GM21825 (cell line): ENCODE results near the gene NSF.

Source experiments
- ATAC-seq: cut with Tn5 transposase; IDR thresholded peaks from one replicate; pipeline ENCODE4 v1.9.1; 2021; ENCODE audit warnings: mild to moderate bottlenecking, moderate library complexity; ENCODE audit not compliant: unreplicated experiment

Gene NSF

DNA sequence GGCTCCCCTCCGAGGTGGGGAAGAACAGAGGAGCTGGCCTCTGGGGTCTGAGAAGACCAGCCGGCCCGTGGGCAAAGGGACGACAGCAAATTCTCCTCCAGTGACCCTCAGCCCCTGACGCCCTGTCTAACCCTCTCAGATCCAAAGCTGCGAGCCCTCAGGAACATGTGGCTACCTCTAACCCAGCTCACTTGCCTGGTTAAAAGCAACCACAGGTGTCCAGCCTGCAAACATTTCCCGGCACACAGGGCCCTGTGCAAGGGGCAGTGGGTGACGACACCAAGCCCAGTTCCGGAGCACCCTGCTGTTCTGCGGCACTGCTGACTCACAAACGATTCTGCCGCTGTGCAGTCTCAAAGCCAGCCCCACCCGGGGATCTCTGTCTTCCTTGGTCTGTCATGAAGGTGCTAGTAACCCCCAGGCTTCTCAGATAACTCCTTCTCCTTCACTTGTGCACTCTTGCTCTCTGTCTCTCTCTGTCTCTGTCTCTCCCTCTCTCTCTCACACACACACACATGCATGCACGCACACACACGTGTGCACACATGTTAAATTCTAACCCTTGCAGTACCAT, 205.0 kb downstream of the NSF start:
- no peak for ATAC-seq

DNA sequence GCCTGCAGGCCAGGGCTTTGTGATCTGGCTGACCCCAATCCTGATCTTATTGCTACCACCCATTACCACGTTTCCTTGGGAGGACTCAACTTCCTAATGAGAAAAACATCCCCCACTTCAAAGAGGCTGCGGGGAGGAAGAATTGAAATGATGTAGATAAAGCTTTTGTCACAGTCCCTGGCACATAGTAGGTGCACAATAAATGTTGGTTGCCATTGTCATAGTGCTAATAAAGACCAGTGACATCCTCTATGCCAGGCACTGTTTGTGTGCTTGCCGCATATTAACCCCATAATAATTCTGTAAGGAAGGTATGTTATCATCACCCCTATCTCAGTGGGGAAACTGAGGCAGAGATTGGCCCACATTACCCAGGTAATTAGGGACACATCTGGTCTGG, 205.6 kb downstream of the NSF start:
- ATAC-seq = no peak

DNA sequence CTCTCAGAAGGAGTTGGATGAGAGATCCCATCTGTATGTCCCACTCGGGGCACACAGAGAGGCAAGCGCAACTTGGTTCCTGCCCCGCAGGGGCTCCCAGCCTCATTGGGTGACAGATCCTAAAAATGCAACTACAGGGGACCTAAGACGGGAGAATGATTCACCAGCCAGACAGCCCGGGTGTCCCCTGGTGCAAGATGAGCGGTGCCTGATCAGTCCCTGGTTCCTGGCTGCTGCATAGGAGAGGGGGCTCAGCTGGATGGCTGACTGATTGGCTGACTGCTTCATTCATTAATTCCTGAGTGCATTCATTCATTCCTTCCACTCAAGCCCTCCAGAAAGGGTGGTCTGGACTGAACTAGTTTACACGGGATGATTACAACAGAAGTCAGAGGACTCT, 206.1 kb downstream of the NSF start:
- ATAC-seq = no peak

DNA sequence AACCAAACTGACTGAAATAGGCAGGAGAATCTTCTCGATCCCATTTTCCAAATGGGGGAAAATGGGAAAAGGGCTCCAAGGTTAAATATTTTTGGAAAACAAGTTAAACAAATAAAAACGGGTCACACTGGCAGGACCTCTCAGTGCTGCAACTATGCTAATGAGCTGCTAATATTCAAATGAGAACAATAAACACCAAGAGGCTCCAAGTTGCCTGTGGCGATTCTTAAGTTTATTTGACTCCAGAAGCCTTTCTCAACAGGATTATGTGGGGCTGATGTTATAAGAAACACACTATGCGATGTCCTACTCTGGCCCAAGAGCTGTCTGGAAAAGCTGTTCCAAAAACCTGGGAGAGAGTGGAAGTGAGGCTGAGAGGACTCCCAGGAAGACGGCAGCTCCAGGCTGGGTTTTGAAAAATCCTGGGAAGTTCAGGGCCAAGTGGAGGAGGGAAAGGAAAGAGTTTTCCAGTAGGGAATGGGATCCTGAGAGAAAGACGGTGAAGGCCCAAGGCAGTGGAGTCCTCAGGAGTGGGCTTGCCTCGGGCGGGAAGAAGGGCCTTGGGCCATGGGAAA, 206.6 kb downstream of the NSF start:
- ATAC-seq = no peak

DNA sequence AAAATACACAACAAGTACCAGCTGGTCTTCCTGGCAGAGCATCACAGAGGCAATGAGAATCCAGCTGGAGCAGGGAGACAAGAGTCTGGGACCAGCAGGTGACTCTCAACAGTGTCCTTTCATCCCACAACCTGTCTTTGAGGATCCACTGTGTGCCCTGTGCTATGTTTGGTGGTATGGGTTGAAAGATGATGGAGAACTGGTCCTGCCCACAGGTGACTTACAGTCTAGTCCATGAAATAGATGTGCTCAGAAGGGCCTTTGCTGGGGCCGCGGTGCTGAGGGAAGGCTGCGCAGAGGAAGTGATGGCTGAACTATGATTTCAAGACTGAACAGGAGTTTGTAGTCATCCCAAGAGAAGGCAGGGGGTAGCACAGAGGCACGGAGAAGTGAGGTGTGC, 210.1 kb downstream of the NSF start:
- ATAC-seq = no peak

DNA sequence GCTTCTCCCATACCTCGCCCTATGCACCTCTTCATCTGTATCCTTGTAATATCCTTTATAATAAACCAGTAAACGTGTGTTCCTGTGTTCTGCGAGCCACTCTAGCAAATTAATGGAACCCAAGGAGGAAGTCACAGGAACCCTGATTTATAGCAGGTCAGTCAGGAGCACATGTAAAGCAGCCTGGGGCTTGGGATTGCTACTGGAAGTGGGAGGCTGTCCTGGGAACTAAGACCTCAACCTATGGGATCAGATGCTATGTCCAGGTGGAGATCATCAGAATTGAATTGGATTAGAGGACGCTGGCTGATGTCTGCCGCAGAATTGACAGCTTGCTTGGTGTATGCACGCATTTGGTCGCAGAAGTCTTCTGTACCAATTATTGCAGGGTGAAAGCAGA, 212.3 kb downstream of the NSF start:
- ATAC-seq = no peak

DNA sequence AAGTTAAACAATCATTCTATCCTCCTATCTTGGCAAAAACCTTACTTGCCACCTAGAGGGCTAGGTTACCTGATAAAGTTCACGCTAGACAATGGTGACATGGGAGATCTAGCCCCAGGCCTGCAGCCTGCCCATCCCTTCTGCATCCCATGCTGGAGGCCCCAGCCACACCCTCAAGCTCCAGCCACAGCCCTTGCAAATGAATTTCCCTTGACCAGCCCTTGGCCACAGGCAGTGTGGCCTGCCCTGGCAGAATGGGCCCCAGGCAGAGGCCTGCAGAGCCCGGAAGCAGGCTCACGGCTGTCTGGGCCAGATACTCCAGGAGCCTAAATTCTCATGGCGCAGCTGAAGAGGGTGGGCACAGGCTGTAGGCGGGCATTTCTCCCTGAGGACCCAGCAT, 213.1 kb downstream of the NSF start:
- ATAC-seq = no peak

DNA sequence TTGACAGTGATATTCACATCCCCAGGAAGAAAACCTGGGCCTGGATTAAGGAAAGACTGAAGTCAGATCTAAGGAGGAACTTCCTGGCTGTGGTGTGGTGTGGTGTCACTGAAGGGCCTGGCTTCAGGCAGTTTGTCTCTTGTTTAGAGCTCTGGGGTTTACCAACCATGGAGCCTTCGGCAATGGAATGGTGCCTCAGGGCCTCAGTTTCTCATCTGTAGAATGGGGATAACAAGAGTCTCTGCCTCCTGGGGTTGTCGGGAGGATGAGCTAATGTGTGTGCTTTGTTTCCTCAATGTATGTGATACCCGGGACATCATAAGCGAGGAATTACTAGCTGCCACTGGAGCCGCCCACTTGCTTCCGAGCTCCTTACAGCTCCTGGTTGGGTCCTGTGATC, 215.3 kb downstream of the NSF start:
- no peak for ATAC-seq
